NCI-H187 (cell line): ENCODE measurements around the gene CREBL2.
"Not testable (repeated sequence)": the region's sequence is repeated elsewhere in the genome, so short reads cannot be mapped to it uniquely, and the experiment has no call there.

Source experiments
- DNase-seq, 2 experiments: peaks; one replicate each; lab custom pipeline; 2025; lab: John Stamatoyannopoulos, UW

CREBL2 gene

DNA sequence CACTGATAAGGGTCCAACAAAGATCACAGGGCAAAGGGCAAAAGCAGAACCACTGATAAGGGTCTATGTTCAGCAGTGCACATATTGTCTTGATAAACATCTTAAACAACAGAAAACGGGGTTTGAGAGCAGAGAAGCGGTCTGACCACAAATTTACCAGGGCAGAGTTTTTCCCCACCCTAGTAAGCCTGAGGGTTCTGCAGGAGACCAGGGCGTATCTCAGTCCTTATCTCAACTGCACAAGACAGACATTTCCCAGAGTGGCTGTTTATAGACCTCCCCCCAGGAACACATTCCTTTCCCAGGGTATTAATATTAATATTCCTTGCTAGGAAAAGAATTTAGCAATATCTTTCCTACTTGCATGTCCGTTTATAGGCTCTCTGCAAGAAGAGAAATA, 28.3 kb downstream of the CREBL2 start:
- DNase-seq, result not testable (repeated sequence)

DNA sequence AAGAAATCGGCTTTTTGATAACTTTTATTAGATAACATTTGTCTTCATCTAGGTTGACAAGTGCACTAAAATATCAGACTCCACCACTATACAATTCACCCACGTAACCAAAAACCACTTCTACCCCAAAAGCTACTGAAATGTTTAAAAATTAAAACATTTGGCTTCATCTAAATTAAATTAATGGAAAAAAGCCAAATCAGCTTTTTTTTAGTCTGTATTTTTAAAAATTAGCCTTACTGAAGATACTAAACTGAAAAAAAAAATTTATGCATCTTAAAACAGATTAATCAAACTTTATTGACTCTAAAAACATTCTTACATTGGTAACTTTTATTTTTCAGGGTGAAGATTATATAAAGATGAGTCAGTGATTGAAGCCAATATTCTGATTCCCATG, 30.0 kb downstream of the CREBL2 start:
- no peak for DNase-seq

DNA sequence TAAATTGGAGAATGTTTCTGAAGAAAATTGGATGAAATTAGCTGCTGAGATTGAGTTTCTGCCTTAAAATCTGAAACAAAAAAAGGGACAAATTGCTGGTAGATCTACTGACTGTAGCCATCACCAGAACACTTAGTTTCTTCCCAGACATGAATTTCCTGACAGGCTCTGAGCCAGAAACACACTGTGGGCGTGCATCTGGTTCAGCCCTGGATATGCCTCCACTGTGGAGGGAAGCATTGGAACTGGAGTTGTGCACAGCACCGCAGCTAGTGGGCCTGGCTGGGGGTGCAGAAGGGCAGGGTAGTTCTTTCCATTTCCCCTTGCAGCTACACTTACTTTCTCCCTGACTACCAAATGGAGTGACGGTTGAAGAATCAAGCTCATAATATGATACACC, 31.2 kb downstream of the CREBL2 start:
- no peak for DNase-seq

DNA sequence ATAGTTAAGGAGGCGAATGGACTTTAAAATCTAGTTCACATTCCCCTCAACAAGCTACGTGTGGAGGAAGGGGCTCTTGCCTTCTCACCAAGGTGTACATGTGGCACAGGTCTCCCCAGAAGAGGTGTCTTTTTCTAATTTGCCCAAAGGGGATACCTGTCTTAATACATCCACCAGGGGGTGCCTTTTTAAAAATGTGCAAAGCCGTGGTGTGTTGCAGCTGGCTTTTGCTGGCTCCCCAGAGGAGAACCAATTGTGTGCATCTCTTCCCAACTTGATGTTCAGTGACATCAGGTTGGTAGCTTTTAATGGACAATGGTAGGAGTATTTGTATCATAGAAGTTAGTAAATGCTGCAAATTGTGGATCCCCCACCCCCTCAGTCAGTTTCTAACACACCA, 33.8 kb downstream of the CREBL2 start:
- DNase-seq, result no peak

DNA sequence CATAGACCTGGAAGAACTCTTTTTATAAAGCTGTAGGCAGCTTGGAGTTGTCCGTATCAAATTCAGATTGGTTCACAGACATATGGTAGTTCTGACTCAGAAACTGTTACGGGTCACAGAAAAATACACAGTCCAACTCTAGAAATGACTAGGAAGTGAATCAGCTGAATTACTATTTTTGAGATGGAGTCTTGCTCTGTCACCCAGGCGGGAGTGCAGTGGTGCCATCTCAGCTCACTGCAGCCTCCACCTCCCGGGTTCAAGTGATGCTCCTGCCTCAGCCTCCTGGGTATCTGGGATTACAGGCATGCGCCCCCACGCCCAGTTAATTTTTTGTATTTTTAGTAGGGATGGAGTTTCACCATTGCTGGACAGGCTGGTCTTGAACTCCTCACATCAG, 34.3 kb downstream of the CREBL2 start:
- DNase-seq, result not testable (repeated sequence)

DNA sequence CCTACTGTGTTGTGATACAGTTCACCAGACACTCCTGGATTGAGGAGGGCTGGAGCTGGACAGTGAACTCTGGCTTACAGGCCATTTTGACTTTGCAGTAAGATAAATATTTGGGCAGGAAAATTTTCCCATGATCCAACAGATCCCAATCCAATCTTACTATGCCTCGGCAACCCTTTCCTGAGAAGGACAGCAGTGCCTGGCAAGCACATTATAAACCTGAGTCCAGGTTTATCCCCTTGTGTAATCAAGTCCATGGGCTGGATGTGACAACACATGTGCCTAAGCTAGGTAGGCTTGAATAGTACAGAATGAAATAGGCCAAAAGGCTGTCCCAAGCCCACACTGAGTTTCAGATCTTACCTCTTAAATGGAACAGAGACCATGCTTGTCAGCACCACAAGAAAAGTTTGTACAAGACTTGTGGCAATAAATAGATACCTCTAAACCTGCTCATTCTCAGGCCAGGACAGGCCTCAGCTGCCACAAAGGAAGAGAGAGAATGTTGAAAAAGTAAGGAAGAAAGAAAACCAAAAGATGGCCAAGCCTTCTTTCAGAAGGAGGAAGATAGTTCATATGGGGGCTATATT, 34.9 kb downstream of the CREBL2 start:
- no peak for DNase-seq

DNA sequence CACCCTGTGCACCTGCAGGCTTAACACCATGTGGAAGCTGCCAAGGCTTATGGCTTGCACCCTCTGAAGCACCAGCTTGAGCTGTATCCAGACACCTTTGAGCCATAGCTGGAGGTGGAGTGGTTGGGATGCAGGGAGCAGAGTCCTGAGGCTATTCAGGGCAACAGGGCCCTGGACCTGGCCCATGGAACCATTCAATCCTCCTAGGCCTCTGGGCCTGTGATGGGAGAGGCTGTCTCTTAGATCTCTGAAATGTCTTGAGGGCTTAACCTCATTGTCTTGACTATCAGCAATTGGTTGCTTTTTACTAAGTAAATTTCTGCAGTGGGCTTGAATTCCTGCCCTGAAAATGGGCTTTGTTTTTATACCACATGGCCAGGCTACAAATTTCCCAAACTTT, 36.6 kb downstream of the CREBL2 start:
- no peak for DNase-seq

DNA sequence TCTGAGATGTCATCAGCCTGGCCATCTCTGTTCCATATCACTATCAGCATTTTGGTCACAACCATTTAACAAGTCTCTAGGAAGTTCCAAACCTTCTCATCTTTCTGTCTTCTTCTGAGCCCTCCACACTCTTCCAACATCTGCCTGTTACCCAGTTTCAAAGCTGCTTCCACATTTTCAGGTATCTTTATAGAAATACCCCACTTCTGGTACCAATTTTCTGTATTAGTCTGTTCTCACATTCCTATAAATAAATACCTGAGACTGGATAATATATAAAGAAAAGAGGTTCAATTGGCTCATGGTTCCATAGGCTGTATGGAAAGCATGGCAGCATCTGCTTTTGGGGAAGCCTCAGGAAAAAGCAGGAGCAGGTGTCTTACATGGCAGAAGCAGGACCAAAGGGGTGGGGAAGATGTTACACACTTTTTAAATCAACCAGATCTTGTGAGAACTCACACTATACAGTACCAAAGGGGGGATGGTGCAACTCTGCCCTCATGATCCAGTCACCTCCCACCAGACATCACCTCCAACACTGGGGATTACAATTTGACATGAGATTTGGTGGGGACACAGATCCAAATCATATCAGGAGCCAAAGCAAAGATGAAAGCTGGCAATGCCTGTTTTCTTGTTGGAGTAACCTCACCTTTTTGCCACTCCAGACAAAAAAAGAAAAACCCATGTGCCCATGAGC, 37.4 kb downstream of the CREBL2 start:
- no peak for DNase-seq

DNA sequence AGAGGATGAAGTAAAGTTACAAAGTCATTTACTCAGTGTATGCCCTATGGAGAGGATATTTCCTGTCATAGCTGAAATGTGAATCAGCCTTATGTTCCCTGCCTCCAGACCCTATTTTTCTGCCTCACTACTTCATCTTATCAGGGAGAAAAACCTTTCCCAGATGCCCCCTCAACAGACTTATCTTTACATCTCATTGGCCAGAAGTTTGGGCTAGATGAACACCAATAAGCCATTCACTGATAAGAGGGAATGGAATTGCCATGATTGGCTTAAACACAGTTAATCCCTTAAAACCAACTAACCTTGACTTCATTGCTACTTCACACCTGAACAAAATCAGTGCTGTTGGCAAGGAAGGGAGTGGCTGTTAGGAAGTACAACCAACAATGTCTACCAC, 40.1 kb downstream of the CREBL2 start:
- DNase-seq, result no peak

DNA sequence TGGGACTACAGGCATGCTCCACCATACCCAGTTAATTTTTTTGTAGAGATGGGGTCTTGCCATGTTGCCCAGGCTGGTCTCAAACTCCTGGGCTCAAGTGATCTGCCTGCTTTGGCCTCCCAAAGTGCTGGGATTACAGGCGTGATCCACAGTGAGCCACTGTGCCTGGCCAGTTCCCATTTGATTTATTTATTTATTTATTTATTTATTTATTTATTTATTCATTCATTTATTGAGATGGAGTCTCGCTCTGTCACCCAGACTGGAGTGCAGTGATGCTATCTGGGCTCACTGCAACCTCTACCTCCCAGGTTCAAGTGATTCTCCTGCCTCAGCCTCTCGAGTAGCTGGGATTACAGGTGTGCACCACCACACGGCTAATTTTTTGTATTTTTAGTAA, 41.0 kb downstream of the CREBL2 start:
- DNase-seq, result not testable (repeated sequence)

DNA sequence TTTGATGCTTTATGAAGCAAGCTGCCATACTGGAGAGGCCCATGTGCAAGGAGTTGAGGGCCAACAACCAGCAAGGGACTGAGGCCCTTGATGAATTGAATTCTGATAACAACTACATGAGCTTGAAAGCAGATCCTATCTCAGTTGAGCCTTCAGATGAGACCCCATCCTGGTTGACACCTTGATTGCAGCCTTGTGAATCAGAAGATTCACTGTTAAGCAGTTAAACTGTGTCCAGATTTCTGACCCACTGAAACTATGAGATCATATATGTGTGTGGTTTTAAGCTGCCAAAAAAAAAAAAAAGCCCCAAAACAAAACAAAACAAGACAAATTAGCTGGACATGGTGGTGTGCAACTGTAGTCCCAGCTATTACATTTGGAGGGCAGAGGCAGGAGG, 42.2 kb downstream of the CREBL2 start:
- no peak for DNase-seq

DNA sequence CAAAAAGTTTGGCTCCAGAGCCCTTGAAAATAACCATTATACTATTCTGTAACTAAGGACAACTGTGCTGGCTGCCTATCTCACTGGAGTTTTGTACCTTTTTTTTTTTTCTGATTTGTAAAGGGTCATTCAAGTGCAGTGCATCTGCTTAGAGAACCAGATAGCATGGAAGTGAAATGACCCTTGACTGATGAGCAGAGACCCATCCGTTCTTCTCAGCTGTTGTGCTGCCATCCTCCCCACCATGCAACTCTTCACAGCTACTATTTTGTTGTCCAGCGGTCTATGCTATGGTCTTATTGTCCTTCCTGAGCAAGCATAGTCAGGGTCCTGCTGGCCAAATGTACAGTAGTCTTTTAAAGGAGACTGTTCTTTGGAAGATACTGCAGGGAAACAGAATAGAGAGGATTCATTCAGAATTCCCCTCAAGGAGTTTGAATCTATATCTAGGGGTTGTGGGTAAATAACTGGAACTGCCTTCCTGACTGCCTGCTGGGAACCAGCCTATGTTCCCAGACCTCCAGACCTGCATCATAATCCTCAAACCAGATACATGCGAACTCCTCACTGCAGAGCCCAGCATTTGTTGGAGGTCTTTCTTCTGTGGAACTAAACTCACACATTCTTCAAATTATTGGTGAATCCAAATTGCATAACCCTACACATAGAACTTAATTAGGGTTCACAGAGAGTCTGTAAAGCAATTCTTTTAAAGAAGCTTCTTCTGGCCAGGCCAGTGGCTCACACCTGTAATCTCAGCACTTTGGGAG, 43.2 kb downstream of the CREBL2 start:
- DNase-seq, result no peak

DNA sequence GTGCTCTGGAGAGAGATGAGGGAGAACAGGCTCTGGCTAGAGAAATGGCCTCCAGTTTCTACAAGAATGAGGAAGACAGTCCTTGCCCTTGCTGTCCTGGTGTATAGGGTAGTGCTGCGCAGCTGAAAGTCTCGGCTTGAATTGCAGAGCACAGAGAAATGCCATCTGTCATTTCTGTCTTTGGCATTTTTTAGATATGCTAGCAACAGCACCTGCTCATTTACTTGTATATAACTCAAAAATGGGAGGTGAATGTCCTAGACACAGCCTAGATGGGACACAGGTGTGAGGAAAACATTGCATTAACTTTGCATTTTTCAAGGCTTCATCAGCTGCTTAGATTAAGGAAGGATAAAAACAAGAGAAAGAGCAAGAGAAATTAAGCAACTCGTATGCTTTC, 48.5 kb downstream of the CREBL2 start:
- DNase-seq, result no peak

DNA sequence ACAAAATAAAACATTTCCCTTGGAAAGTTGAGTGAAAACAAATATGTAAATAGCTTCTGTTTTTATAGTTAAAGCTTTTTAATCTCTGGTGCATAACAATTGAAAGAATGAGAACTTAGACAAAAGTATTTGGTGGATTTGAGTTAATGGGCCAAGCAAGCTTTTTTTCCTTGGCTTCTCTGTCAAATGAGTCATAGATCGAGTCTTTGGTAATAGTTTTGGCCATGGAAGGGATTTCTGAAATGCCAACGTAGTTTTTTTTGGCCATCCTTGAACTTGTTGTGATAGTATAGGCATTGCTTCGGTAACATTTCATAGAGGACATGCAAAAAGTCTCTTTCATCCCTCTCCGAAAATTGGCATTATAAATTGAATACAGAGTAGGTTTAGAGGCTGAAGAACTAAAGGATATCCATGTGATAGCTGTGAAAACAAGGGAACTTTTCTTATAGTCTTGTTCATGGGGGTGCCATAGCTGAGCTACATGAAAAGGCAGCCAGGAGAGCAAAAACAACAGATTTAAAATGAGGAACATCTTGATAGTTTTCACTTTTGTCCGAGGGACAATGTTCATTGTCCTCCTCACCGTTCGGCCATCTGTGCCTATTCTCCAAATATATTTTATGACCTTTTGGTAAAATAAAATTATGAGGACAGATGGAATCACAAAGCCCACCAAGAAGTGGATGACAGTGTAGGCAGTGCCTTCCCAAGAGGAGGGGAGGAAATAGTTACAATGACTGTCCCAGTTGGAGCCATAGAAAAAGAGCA, 49.6 kb downstream of the CREBL2 start:
- DNase-seq, result no peak

DNA sequence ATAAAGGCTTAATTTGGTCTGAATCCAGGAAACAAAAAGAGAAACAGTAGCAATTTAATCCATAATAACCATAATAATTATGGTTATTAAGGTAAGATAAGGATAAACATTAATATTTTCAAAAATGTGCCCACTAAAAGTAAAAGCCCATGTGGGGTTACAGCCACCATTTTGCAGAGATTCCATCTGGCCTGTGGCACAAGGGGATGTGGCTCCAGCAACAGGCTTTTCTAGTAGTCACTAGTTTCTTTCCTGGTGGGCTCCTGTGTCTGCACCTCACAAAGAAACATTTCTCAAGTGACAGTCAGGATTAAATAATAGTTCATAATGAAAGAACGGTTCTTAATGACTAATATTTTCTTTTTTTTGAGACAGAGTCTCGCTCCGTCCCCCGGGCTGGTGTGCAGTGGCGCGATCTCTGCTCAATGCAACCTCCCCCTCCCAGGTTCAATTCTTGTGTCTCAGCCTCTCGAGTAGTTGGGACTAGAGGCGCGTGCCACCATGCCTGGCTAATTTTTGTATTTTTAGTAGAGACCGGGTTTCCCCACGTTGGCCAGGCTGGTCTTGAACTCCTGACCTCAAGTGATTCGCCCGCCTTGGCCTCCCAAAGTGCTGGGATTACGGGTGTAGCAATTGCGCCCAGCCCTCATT, 52.1 kb downstream of the CREBL2 start:
- no peak for DNase-seq

DNA sequence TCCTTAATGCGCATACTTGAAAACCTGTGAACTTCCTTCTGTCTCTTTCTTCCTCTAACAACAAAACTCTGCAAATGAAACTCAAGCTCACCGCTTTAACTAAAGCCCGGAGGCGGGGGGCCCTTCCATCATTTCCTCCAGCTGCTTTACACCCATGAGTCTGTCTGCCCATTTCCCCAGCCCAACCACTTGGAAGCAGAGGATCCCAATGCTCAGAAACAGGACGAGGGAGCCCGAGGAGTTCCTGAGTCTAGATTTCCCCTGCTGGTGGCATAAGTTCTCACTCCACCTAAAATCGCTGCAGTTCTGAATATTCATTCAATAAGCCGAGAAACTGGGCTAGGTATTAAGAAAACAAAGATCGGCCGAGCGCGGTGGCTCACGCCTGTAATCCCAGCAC, 53.5 kb downstream of the CREBL2 start:
- DNase-seq, result no peak

DNA sequence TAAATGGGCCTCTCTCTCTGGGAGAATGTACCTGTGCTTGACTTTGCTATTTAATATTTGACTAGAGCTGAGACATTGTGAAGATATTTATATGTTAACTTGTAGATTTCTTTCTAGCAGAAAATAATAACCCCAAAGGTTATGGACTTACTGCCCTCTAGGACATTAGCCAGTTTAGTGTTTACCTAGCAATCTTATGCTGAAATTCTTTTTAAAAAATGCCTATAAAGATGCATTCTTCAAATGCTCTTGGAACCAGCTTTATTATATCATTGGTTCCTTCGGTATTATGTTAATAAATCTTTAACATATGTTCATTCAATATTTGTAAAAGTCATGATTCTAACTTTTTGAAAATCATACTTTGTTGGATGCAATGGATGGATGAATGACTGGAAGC, 56.3 kb downstream of the CREBL2 start:
- no peak for DNase-seq

DNA sequence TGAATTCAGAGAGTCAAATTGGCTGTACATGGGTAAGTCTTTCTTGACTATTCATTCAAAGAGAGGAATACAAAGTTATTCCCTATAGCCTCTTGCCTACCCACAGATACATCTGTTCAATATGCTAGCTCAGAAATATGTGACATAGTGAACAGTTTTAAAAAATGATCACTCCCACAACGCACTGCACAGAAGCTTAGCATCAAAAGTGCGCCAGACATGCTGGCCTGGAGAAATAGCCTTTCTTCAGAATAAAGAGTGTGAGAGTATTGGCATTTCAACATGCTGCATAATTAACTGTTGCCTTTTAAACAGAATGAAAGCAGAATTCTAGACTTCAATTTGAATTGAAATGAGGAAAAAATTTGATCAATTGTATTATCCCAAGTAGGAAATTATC, 57.3 kb downstream of the CREBL2 start:
- DNase-seq, result no peak

DNA sequence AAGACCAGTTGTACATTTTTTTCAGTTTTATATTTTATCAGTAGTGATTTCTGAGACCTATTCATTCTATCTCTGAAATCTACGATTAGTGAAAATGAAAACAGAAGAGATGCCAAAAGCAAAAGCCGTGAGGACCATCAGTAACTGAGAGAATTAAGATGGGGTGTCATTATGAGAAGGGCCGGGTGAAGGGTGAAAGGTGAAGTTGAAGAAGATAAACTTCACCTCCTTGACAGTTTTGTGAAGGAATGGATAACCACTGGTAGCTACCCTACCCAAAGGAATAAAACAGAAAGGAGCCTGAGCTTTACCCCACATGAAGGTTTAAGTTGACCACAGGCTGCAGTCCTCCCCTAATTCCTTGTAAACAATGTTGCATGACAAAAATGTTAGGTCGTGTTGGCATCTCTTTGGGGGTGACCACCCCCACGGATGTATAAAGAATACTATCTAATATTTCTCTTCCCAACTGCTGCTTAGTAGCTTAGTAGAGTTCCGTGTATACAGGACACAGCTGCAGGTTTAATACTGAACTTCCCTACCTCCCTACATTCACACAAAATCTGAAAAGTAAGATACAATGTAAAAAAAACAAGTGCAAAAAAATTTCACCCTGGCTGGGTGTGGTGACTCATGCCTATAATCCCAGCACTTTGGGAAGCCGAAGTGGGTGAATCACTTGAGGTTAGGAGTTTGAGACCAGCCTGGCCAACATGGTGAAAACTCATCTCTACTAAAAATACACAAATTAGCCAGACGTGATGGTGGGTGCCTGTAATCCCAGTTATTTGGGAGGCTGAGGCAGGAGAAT, 60.4 kb downstream of the CREBL2 start:
- DNase-seq, result no peak

DNA sequence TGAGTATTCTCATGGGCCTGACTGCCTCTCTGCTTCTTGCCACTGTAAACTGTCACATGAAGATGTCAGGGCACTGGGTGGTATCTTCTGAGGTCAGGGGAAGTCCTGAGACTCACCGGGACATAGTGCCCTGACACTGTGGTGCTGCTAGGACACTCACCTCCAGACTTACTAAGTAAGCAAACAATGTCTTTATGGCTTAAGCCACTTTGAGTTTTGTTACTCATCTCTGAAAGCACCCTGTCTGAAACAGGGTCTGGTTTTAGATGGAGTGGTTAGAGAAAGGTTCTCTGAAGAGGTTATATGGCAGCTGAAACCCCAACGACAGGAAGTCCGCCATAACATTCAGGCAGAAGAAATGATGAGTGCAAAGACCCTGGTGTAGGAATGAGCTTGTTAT, 61.6 kb downstream of the CREBL2 start:
- DNase-seq, result no peak

DNA sequence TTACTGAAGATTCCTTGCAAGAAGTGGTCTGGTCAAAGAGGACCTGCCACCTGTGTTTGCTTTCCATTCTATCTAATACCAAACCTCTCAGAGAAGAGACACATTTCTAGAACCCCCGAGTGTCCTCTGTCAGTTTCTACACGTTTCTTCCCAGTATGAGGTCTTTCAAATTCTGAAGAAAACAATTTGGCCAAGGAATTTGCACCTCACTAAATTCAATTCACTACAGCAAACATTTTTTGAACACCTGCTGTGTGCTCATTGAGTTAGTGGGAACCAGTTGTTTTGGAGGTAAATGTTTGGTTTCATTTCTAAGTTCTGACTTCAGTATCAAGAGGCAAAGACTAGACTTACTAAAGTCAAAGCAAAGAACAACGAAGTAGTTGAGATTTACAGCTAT, 64.9 kb downstream of the CREBL2 start:
- DNase-seq, result no peak
